Thyroid gland (tissue), 4 donors: ENCODE measurements around the gene ADCY1. TPM values are rescaled to one million over a fixed set of nuclear protein-coding genes. Genes with fewer than 3 reads are reported as not detected.

Source experiments
- DNase-seq, 2 donors: peaks; one replicate each; pipeline ENCODE4 v3.0.0-alpha.2; 2019
- H3K27ac ChIP-seq, 3 donors: fragments of 200-600 bp; sonication (generic); 1 replicate in 2 of 3; 2 replicates in 1 of 3; pipeline ENCODE4 v1.5.1; 2016 to 2019; ENCODE audit warnings: mild to moderate bottlenecking in 1 of 3, moderate library complexity in 1 of 3
- H3K27me3 ChIP-seq: fragments of 200-600 bp; sonication (generic); one replicate; pipeline ENCODE4 v1.5.1; 2019
- H3K36me3 ChIP-seq, 2 donors: fragments of 200-600 bp; sonication (generic); one replicate each; pipeline ENCODE4 v1.5.1; 2016 to 2019
- H3K4me1 ChIP-seq, 2 donors: fragments of 200-600 bp; sonication (generic); one replicate each; pipeline ENCODE4 v1.5.1; 2017 to 2019
- H3K4me3 ChIP-seq, 3 donors: fragments of 200-600 bp; sonication (generic); replicated peaks in 1 of 3; 1 replicate in 2 of 3; 2 replicates in 1 of 3; pipeline ENCODE4 v1.5.1; 2016; ENCODE audit warnings: mild to moderate bottlenecking in 1 of 3
- H3K9me3 ChIP-seq: fragments of 200-600 bp; sonication (generic); one replicate; pipeline ENCODE4 v1.5.1; 2017
- CTCF ChIP-seq, 6 experiments: fragments of 200-600 bp in 3 of 6; fragments of 450-650 bp in 3 of 6; sonication (generic) in 3 of 6; IDR thresholded peaks; one replicate each; pipeline ENCODE4 v1.5.1; 2016 to 2019; ENCODE audit warnings: antibody characterized with exemption in 6 of 6, mild to moderate bottlenecking in 2 of 6, inconsistent platforms in 1 of 6, moderate library complexity in 1 of 6
- POLR2A ChIP-seq, 2 donors: fragments of 450-650 bp; IDR thresholded peaks; one replicate each; pipeline ENCODE4 v1.6.1; 2017; ENCODE audit warnings: antibody characterized with exemption in 2 of 2, mild to moderate bottlenecking in 2 of 2, moderate library complexity in 1 of 2
- WGBS, 2 donors: methylation state at CpG; one replicate each; pipeline ENCODE4 v1.1.5; 2017; 5-methylcytosine and 5-hydroxymethylcytosine counted together
- intact Hi-C: fragments of 100-400 bp; cut with DNase I; formaldehyde crosslinking; loops from one replicate; pipeline ENCODE4 v1.15.1; 2023
- total RNA-seq, 4 donors: library from RNA; depleted of rRNA; stranded (reverse); fragments of >200 nt; gene quantifications; one replicate each; pipeline ENCODE4 v1.2.3, GENCODE V29; 2016

Gene ADCY1
- total RNA-seq, 4 donors from 2014 or later: 5.8 to 11.6 (median 7.7) TPM

- intact Hi-C loops: no loop called here
- no peaks in the 10 kb centered on the region for H3K9me3 ChIP-seq
- H3K4me3 ChIP-seq: no peak overlapping the region
- no peaks in the 10 kb centered on the region for H3K36me3 ChIP-seq
- DNase-seq: no peak
- H3K27ac ChIP-seq: no peak overlapping the region
- H3K27me3 ChIP-seq: no peaks in the 10 kb centered on the region
- H3K4me1 ChIP-seq: peaks cover 3% of the 10 kb centered on the region in 2 donors
- 66 to 82% methylated on average over 10 to 11 of the region's 12 CpGs for whole genome bisulfite sequencing, 2 donors
- TF ChIP-seq CTCF (IDR thresholded peaks at IDR 0.05) (no peak), POLR2A (IDR thresholded peaks at IDR 0.05) (no peak)
These were observed 73.0 kb downstream of the ADCY1 start for GRCh38 chr7:45646996-45647825.

DNA sequence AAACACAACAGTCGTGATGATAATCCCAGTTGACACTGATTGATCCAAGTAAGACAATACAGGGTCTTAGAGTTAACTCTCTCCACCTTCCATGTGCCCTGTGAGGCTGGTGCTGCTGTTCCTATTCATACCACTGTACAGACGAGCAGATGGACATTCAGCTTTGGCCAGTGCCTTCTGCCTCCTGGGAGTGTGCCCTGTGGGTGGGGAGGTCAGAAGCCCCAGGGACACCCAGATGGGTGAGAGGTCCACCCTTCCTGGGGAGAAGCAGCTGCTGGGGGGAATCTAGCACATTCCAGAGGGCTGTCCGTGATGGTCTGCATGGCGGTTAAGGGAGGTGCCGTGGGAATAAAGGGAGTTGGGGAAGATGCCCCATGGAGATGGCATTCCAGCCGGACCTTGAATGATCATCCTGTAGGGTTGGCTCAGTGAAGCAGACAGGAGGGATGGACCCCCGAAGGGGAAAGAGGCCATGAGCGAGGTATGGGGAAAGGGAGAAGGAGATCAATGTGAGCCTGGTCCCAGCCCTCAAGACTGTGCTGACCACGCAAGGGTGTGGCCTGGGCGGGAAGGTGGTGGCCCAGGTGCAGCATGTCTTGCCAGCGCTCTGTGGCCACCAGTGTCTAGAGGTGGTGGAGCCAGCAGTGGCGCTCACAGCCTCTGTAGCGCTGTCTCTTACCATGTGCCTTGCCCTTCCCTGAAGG lies 74.0 kb downstream of the ADCY1 start:
- Histone ChIP-seq H3K27ac (no peak overlapping the region), H3K36me3 (no peaks in the 10 kb centered on the region), H3K9me3 (no peaks in the 10 kb centered on the region), H3K27me3 (no peaks in the 10 kb centered on the region), H3K4me1 (peaks cover 3% of the 10 kb centered on the region in 2 donors), H3K4me3 (no peak overlapping the region)
- 92 to 96% methylated on average over 13 of the region's 13 CpGs for WGBS, 2 donors
- DNase-seq: no peak
- no peak for TF ChIP-seq POLR2A (IDR thresholded peaks at IDR 0.05)
- intact Hi-C loops: no loop called here

- no peak for DNase-seq
- H3K27me3 ChIP-seq: no peaks in the 10 kb centered on the region
- intact Hi-C loops: no loop called here
- 96 to 100% methylated on average over 8 to 10 of the region's 10 CpGs for WGBS, 2 donors
- no peaks in the 10 kb centered on the region for H3K36me3 ChIP-seq
- H3K4me1 ChIP-seq: peaks cover 3% of the 10 kb centered on the region in 2 donors
- H3K27ac ChIP-seq: no peak overlapping the region
- no peaks in the 10 kb centered on the region for H3K9me3 ChIP-seq
- no peak overlapping the region for H3K4me3 ChIP-seq
- no peak for TF ChIP-seq CTCF (IDR thresholded peaks at IDR 0.05)
- TF ChIP-seq POLR2A (IDR thresholded peaks at IDR 0.05): no peak
These were observed 74.5 kb downstream of the ADCY1 start for GRCh38 chr7:45648671-45648995.

- intact Hi-C loops: no loop called here
- no peak overlapping the region for H3K27ac ChIP-seq
- no peaks in the 10 kb centered on the region for H3K27me3 ChIP-seq
These were observed 75.6 kb downstream of the ADCY1 start for GRCh38 chr7:45649560-45650346.

More at GRCh38 chr7:45649560-45650346, 75.6 kb downstream of the ADCY1 start:
- TF ChIP-seq CTCF (IDR thresholded peaks at IDR 0.05): no peak
- TF ChIP-seq POLR2A (IDR thresholded peaks at IDR 0.05): no peak
- WGBS, 2 donors: 93 to 94% methylated on average over 11 of the region's 11 CpGs
- peaks cover 3% of the 10 kb centered on the region in 2 donors for H3K4me1 ChIP-seq
- H3K36me3 ChIP-seq: no peaks in the 10 kb centered on the region
- no peak for DNase-seq
- H3K9me3 ChIP-seq: no peaks in the 10 kb centered on the region
- H3K4me3 ChIP-seq: no peak overlapping the region
